Measurements from ENCODE around the gene BBX. TPM values are rescaled to one million over a fixed set of nuclear protein-coding genes. Genes with fewer than 3 reads are reported as not detected.

Gene BBX
- total and polyA plus RNA-seq, 2 of the 4 experiments (the other 2 are of a cell fraction): 13.6 to 107 TPM

GRCh38 chr3:107660306-107660976, 137.7 kb downstream of the BBX start:
- Histone ChIP-seq H3K4me1 (ENCODE audit: control insufficient read depth, insufficient read depth, low read length) (peaks cover 5% of the 10 kb centered on the region), H2BK120ac (ENCODE audit: low read depth, low read length) (peak overlapping the region; percentile 56), H2AK5ac (ENCODE audit: low read depth, low read length) (no peak overlapping the region), H3K56ac (ENCODE audit: extremely low read depth, insufficient read depth, low read length) (no peak overlapping the region), H4K5ac (ENCODE audit: low read depth, low read length) (no peak overlapping the region; the same call in 1 of the 2 replicates), H3K14ac (replicated peaks; ENCODE audit: low read depth, low read length) (no peak overlapping the region), H2BK5ac (ENCODE audit: low read depth, low read length, poor library complexity, severe bottlenecking) (peak overlapping the region; percentile 80), H3K9me1 (ENCODE audit: insufficient read depth, low read length) (no peaks in the 10 kb centered on the region), H3K27ac (ENCODE audit: insufficient read depth, low read length) (peak overlapping the region; percentile 31; the same call in 1 of the 2 replicates), H2AFZ (replicated peaks; ENCODE audit: low read length, poor library complexity) (no peak overlapping the region), H3K27me3 (ENCODE audit: control insufficient read depth, insufficient read depth, low read length) (no peaks in the 10 kb centered on the region), H3K18ac (ENCODE audit: low read depth, low read length) (peak overlapping the region; percentile 52; the same call in 1 of the 2 replicates), H3K4ac (ENCODE audit: low read depth, low read length) (peak overlapping the region; percentile 11; the same call in 1 of the 2 replicates), H3K36me3 (ENCODE audit: control insufficient read depth, insufficient read depth, low read length) (no peaks in the 10 kb centered on the region), H3K23ac (ENCODE audit: low read depth, low read length) (no peak overlapping the region), H3K4me3 (ENCODE audit: insufficient read depth, low read depth, low read length) (no peak overlapping the region), H2AK9ac (replicated peaks; ENCODE audit: low read depth, low read length, poor library complexity) (no peak overlapping the region), H2BK20ac (ENCODE audit: low read depth, low read length) (peak overlapping the region; percentile 49; the same call in 1 of the 2 replicates), H3K9me3 (ENCODE audit: control insufficient read depth, insufficient read depth, low read length) (no peaks in the 10 kb centered on the region), H4K8ac (ENCODE audit: low read depth in 2 of 2, low read length in 2 of 2) (peak overlapping the region in 1 of 2 experiments; percentile 12; a peak in 1 of 4 replicates), H4K91ac (ENCODE audit: insufficient read depth, low read depth, low read length) (no peak overlapping the region), H3K9ac (ENCODE audit: low read depth, low read length) (no peak overlapping the region), H3K4me2 (ENCODE audit: low read depth, low read length) (peak overlapping the region; percentile 5; the same call in 1 of the 2 replicates), H2BK15ac (ENCODE audit: low read depth, low read length) (no peak overlapping the region), H3K79me1 (ENCODE audit: low read depth in 1 of 2, low read length in 2 of 2) (peaks cover 2 to 11% of the 10 kb centered on the region in 2 experiments), H4K20me1 (ENCODE audit: insufficient read depth, low read length) (no peaks in the 10 kb centered on the region)
- WGBS, 2 experiments (ENCODE audit: extremely low coverage in 2 of 2, insufficient read length in 1 of 2): no CpG with 5 or more reads among the region's 3 CpGs
- TF ChIP-seq MAZ (IDR thresholded peaks at IDR 0.05; ENCODE audit: borderline replicate concordance, low read depth, low read length) (no peak), RAD21 (IDR thresholded peaks at IDR 0.05; ENCODE audit: low read length) (peak; percentile 59), ELK1 (IDR thresholded peaks at IDR 0.05; ENCODE audit: borderline replicate concordance, low read depth, low read length) (no peak), CTCF (conservative IDR thresholded peaks at IDR 0.05; ENCODE audit: low read depth, low read length) (peak; percentile 75), SMC3 (IDR thresholded peaks at IDR 0.05; ENCODE audit: low read depth, low read length) (peak; percentile 31; the same call in 1 of the 2 replicates), MXI1 (IDR thresholded peaks at IDR 0.05; ENCODE audit: borderline replicate concordance, low read depth, low read length) (no peak), POLR2A (IDR thresholded peaks at IDR 0.05; ENCODE audit: low read depth, low read length) (no peak), CHD1 (IDR thresholded peaks at IDR 0.05; ENCODE audit: low read depth, low read length) (no peak), CEBPB (IDR thresholded peaks at IDR 0.05; ENCODE audit: low read depth, low read length) (peak; percentile 68; the same call in 1 of the 2 replicates), USF2 (IDR thresholded peaks at IDR 0.05; ENCODE audit: low read depth, low read length) (no peak), NFE2L2 (IDR thresholded peaks at IDR 0.05; ENCODE audit: low read depth, low read length) (no peak)
- intact Hi-C loops (cut with micrococcal nuclease) (loop anchor here (1.0 to 10.0 kb wide), 4 partner anchors 88 to 424 kb away; no protein-coding TSS in a partner anchor), in situ Hi-C loops (cut with MboI; ENCODE audit: low sequenced_read_pairs) (no loop called here), dilution Hi-C loops (cut with HindIII; ENCODE audit: low sequenced_read_pairs, unreplicated experiment) (no loop called here)
- POLR2A ChIA-PET (ENCODE audit: unreplicated experiment): interaction anchor here (0.6 kb wide), 1 partner anchor 1343 kb away, joined by 8 read pairs; no protein-coding TSS in a partner anchor
- DNase-seq: peak; percentile 77
- CTCF ChIA-PET: interaction anchor here (0.6 to 1.5 kb wide), 10 partner anchors 17 to 817 kb away, joined by 3 to 5 read pairs (median 4); no protein-coding TSS in a partner anchor
- ATAC-seq (ENCODE audit: low read depth): peak; percentile 41
- no TSS peak for BruUV-seq (replicated peaks)

Data from IMR-90 (cell line).